Loucy (cell line): Measurements from ENCODE around the gene TRANK1.

Source experiments
- EZH2phosphoT487 ChIP-seq: fragments of 200-600 bp; IDR thresholded peaks from 2 replicates; pipeline ENCODE4 v1.6.1; 2018; ENCODE audit warnings: antibody characterized with exemption, mild to moderate bottlenecking, moderate library complexity, borderline replicate concordance
- TF ChIP-seq, protein P1 (sequence below): fragments of 200-600 bp; sonication (generic); conservative IDR thresholded peaks from 2 replicates; pipeline ENCODE4 v1.5.1; 2014; ENCODE audit warnings: mild to moderate bottlenecking, antibody characterized with exemption, low read length

DNA sequence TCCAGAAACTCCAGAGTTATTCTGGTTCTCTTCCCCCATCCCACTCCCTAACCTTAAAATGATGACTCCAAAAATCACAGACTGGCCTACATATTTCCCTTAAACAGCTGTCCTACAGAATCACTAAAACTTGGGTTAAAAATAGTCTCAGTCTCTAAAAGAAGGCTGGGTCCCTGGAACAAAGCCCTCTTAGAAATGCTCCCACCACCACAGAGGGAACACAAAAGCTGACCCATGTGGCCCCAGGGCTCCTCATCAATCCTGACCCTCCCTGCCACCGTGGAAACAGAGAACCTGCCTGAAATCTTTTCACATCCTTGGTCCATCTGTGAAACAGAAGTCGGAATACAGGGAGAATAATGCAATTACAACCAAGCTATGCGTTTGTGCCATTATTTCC is 124.8 kb downstream of the TRANK1 start:
- TF ChIP-seq, protein P1, sequence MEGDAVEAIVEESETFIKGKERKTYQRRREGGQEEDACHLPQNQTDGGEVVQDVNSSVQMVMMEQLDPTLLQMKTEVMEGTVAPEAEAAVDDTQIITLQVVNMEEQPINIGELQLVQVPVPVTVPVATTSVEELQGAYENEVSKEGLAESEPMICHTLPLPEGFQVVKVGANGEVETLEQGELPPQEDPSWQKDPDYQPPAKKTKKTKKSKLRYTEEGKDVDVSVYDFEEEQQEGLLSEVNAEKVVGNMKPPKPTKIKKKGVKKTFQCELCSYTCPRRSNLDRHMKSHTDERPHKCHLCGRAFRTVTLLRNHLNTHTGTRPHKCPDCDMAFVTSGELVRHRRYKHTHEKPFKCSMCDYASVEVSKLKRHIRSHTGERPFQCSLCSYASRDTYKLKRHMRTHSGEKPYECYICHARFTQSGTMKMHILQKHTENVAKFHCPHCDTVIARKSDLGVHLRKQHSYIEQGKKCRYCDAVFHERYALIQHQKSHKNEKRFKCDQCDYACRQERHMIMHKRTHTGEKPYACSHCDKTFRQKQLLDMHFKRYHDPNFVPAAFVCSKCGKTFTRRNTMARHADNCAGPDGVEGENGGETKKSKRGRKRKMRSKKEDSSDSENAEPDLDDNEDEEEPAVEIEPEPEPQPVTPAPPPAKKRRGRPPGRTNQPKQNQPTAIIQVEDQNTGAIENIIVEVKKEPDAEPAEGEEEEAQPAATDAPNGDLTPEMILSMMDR = no peak
- TF ChIP-seq EZH2phosphoT487 = no peak
